Middle frontal gyrus (tissue), 1 donor: Measurements from ENCODE around the gene CCIN.

ENCODE experiments used
- DNase-seq: peaks from one replicate; pipeline ENCODE4 v3.0.0-alpha.2; 2015; ENCODE audit warnings: low spot score; ENCODE audit errors: extremely low spot score

Gene CCIN

DNA sequence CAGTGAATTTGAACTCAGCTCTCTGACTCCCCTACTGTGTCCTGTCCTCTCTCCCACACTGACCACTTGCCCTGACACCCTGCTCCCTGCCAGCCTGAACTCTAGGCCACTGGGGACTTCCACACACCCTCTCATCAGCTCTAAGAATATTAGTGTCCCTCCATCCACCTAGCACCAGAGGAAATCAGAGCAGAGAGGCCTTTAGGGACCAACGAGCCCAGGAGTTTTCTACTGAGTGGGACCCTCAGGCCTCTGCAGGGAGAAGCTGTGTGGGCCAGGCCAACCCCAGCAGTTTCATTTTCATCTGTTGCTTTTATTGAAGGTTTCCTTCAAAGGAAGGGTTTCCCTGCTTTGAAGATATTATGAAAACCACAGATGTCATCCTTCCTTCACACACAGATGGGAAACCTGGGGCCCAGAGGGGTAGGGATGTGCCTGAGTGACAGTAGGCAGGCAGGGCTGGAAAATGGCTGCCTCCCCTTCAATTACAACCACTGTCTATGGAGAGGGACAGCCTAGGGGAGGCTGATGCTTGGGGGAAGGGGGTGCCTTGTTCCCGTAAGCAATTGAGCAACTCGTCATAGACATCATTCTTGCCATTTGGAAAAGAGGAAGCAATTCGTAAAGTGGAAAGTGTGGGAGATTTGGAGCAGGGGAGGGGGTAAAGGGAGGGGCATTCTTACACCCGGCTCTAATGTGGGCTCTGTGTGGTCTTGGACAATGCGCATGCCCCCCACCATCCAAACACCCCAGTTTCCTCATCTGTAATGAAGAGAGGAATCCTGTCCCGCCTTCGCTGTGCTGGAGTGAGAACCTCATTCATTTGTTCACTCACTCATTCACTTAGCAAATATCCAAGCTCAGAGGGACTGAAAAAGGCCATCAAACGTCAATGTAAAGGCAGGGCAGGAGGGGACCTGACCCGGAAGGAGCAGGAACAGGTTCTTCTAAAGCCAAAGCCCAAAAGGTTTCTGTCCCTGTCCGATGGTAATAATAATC lies 28.8 kb upstream of the CCIN start:
- DNase-seq = no peak

DNA sequence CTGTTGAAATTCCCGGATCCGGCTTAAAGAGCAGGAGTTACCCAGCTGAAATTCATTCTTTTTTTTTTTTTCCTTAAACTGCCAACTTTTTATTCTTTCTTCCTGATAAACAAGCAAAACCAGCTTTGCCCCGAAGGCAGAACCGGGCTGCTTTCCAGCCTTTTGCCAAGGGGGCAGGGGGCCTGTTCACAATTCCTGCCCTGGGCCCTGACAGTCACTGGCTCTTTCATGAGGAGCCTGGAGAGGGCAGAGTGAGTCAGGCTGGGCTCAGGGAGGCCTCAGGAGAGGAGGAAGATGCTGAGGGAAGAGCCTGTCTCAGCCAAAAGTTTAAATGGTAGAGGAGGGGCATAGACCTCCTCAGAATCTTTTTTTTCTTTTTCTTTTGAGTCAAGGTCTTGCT lies 27.9 kb upstream of the CCIN start:
- no peak for DNase-seq

DNA sequence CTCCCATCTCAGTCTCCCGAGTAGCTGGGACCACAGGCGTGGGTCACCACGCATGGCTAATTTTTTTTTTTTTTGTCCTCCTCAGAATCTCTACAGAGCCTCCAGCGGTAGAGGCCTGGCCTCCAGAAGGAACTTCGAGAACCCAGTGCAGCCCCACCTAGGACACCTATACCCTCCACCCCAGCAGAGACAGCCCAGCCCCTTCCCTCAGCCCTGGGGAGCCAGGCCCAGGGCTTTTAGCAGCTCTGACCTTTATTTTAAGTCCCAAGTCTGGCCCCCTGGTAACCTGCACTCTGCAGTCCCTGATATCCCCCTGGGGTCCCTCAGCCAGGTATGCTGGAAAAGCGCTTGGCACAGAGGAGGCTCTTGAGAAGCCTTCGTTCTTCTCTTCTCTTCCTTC lies 27.4 kb upstream of the CCIN start:
- DNase-seq = no peak

DNA sequence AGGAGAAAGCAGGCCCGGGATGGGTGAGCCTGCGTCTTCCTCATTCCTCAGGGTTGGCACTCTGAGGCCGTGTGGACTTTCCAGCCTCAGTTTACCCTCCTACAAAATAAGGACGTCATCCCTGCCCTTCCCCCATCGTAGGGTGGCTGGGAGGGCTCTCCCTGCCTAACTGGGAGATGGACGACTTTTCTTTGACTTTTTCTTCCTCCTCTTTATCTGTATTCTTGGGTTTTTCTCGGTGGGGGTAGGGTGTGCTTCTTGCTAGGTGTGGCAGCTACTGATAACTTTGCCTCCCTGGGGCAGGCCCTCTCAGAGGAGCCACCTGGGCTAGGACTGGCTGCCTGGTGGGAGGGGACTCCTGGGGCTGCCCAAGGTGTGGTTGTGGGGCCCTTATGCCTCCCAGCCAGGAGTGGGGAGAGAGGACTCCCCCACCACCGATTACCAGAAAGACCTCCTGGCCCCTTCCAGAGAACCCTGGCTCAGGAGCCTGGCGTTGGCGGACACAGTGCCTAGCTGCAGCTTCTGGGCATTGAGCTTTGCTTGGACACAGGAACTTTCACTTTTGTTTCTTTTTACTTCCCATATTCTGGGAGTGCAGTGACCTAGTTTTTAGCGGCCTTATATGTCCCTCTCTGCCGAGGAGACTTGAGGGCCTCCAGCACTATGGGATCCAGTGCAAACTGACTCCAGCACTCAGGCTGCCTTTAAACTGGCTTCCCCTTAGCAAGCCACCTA lies 26.5 kb upstream of the CCIN start:
- DNase-seq = no peak

DNA sequence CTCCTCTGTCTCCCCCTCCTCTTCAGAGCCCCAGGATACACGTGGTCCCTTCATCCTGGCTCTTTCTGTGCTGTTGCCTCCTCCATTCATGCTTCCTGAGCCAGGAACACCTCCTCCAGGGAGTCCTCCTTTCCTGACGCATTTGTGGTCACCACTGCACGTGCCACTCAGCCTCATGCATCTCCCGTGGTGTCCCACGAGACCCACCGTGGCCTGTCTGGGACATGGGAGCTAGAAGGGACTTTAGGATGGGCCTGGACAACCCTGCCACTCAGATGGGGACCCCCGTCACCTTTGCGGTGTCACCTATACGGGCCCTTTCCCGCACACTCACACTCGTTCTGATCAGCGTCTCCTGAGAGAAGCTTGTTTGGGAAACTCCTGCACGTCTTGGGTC lies 25.9 kb upstream of the CCIN start:
- no peak for DNase-seq

DNA sequence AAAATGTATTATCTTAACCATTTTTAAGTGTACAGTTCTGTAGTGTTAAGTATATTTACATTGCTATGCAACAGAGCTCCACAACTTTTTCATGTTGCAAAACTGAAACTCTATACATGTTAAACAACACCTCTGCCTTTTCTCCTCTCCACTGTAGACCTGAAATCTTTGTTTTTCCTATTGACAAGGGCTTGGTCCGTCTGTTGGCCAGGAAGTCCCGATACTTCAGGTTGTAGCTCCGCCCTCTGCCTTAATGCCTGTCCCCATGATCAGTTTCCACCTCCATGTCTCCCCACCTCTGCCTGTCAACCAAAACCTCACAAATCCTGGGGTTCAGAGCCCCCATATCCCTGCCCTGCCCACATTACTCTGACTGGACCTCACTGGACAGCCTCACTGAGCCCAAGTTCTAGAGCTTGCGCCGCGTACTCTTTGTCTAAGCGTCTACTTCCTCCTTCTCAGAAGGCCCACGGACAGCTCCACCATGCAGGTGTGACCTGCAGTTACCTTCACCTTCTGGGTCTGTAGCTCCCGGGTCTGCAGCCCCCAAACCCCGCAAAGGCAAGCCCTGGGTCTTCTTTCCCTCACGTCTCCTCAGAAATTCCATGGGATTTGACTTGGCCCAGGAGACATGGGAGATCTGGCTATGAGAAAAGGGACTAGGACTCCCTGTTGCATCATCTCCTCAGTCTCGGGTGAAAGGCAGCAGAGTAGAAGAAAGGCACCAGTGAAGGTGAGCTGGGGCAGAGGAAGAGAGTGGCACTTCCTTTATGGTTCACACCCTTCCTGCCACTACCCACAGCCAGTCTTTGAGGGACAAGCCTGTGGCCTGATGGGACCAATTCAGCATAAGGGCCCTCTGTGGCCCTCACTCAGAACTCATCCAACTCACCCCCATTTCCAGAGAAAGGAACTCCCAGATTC lies 24.6 kb upstream of the CCIN start:
- no peak for DNase-seq

DNA sequence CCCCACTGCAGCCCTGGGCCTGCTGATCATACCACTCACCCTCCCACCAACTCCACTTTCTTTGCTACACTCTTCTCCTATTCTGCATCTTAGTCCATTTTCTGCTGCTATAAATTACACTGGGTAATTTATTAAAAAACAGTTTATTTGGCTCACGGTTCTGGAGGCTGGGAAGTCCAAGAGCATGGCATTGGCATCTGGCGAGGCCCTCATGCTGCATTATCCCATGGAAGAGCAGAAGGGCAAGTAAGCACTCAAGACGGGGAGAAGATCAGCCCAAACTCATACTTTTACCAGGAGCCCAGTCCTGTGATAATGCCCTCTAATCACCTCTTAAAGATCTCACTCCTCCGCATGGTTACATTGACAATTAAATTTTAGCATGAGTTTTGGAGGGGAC lies 23.2 kb upstream of the CCIN start:
- DNase-seq = no peak

DNA sequence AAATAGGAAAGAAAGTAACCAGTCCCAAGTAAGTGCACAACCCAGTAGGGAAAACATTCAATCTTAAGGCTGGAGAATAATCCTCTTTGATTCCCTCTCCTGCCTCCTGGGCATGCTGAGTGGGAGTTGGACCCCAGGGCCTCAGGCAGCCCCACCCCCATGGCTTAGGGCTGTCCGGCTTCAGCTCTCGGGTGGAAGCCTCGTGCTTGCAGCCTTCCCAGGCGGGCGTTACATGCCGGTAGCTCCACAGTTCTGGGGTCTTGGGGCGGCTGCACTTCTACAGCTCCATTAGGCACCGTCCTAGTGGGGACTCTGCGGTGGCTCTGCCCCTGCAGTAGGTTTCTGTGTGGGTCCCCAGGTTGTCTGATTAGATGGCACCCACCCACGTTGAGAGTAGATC lies 22.5 kb upstream of the CCIN start:
- no peak for DNase-seq

DNA sequence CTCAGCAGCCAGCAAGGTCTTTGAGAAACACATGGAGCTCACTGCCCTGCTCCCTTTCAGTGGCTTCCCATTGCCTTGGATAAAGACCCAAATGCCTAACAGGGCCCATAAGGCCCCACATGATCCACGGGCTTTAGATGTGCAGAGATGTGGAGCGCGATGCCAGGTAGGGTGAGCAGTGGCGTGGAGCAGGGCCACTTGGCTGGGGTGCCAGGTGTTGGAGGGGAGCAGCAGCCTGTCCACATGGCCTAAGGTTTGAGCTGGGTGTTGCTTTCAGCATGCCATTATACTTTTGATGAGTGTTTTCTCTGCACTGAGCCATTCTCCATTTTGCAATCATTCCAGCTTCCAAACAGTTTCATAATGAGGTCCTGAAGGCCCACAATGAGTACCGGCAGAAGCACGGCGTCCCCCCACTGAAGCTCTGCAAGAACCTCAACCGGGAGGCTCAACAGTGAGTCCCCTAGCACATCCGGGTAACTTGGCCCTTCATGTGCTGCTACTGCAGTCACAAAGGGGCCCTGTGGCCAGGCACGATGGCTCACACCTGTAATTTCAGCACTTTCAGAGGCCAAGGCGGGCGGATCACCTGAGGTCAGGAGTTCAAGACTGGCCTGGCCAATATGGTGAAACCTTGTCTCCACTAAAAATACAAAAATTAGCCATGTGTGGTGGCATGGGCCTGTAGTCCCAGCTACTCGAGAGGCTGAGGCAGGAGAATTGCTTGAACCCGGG lies 21.6 kb upstream of the CCIN start:
- DNase-seq = no peak

DNA sequence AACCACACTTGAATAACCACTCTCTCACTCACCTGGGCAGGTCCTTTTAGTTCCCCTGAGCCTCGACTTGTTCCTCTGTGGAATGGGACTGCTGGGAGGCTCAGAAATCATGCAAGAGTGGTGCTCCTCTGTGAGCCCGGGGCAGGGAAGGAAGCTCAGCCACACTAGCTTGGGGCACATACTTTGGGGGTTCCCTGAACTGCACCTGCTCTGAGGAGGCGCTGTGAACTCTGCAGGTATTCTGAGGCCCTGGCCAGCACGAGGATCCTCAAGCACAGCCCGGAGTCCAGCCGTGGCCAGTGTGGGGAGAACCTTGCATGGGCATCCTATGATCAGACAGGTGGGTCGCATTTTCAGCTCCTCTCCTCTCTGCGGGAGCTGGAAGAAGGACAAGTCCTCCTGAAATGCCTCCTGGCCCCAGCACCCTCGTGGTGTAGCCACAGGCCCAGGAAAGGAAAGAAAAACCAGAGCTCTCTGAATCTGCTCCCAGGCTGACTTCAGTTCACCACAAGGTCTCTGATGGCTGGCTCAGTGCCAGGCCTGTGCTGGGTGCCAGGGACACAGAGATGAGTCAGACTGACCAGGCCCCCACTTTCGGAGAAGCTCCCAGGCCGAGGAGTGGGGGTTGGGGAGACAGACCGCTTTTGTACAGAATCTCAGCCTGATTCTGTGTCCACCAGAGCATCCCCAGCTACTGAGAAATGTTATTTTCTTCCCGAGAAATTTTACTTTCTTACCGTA lies 20.7 kb upstream of the CCIN start:
- peak; percentile 80 for DNase-seq

DNA sequence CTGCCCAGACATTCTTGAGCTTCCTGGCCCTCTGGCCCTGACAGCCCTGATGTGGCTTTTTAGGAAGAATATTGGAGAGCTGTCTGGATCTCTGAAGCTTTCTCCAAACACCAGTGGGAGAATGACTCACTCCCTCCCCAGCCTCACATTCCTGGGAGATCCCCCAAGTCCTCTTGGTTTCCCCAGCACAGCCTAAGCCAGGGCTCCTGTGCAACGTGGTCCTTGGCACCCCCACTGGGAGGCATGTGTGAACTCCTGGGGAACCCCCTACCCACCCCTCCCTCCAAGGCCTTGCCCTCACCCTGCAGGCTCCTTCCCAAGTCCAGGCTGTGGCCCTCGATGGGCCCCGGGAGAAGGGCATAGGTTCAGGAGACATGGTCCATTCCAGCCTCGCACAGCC lies 20.0 kb upstream of the CCIN start:
- no peak for DNase-seq

DNA sequence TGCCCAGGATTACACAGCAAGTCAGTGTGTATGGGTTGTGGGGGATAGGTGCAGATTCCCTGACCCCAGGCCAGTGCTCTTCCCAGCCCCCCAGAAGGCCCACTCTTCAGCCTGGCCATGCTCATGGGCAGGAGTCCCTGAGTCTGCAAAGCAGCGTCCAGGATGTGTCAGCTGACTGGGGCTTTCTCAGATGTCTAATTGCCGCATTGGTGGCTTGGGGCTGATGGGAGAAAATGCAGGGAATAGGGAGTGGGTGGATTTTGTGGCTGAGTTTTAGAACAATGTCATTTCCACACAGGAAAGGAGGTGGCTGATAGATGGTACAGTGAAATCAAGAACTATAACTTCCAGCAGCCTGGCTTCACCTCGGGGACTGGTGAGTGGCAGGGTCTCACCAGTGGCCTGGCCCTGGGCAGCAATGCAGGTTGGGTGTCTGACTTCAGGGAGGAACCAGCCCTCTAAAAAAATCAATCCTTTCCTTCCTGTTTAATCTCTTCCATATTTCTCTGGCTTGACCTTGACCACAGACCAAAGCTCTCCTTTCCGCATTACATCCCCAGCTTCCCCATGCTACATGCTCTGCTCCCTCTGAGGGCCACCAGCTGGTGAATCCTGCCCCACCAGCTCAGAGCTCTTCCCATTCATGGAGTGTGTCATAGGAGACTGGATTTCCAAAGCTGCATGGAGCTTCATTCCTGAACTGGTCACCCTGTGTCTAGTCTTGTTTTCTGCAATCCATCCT lies 18.4 kb upstream of the CCIN start:
- DNase-seq = no peak

DNA sequence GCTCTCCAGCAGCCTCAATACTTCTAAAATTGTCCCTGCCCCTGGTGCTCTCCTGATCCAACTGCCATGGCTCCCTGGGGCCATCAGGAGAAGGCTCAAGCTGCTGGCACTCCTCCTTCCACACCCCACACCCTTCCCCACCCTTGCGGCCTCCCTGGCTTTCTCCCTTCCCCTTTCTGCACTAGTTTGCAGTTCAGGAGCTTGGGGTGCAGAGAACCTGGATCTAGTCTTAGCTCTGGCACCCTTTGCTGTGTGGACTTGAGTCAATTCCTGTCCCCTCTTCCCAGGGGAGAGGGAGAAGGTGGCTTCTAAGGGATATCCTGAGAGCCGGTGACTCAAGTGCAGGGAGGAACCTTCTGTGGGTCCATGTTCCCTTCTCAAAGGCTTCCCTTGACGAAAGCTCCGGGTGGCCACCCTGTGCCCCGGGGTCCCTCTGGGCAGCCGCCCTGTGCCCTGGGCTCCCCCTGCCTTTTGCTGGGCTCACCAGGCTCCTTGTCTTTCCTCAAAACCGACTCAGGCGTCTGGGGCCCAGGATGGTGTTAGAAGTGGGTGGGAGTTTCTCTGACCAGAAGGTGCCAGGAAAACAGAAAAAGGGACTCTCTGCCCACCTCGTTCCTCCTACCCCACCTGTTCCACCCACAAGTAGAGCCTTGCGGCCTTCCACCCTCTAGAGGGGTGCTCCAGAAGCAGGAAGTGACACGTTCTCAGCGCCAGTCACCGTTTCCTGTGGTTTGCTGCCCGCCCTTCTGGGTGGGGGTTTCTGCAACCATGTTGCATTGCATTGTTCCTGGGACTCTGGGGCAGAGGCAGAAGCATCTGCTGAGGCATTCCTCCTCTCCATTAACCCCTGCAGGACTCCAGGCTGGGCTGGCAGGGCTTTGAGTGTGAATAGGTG lies 17.6 kb upstream of the CCIN start:
- DNase-seq = no peak

DNA sequence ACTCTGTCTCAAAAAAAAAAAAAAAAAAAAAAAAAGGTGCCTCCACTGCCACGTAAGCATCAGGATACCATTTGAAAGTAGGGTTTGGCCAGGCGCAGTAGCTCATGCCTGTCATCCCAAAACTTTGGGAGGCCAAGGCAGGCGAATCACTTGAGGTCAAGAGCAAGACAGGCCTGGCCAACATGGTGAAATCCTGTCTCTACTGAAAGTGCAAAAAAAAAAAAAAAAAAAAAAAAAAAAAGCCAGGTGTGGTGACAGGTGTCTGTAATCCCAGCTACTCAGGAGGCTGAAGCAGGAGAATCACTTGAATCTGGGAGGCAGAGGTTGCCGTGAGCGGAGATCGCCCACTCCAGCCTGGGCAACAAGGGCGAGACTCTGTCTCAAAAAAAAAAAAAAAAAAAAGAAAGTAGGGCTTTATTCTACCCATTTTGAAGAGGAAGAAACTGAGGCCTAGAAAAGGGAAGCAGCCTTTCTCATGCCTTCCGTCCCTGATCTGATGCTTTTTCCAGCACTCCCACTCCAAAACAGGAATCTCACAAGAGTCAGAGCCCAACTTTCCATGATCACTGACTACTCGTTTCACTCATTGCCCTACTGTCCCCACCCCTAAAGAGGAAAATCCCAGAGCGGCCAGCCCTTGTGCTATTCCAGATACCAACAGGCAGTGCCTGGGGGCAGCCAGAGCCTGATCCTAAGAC lies 16.3 kb upstream of the CCIN start:
- no peak for DNase-seq

DNA sequence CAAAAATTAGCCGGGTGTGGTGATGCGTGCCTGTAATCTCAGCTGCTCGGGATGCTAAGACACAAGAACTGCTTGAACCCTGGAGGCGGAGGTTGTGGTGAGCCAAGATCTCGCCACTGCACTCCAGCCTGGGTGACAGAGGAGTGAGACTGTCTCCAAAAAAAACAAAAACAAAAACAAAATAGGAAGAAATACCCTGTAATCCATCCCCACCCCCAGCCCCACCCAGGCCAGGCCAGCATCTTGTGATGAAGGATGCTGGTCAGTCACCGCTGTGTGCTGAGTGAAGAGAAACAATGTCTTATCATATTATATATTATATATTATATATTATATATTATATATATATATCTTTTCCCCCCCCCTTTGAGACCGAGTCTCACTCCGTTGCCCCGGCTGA lies 15.4 kb upstream of the CCIN start:
- DNase-seq = no peak

DNA sequence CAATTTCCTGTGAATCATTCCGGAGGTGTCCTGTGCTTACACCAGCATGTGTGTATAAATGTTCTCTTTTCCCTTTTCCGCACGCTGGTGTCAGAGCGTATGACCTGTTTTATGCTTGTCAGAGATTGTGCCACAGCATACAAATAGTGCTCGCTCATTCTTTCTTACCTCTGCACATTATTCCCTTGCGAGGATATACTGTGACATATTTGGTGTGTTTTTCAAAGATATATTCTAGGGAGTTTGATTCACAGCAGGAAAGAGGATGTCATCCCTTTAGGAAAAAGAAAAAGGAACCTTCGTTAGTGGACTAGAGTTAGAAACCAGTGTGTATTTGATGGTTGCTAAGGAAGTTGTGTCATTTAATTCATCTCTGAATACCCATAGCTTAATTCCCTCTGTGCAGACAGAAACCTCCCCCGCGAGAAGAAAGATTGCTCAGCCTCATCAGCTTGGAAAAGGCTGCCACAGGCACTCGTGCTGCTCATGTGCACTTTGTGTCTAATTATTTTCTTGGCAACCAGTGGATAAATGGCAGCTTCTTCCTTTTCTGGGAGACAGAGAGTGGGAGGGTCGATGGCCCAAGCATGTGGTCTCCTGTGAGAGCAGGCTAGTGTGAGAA lies 14.7 kb upstream of the CCIN start:
- no peak for DNase-seq

DNA sequence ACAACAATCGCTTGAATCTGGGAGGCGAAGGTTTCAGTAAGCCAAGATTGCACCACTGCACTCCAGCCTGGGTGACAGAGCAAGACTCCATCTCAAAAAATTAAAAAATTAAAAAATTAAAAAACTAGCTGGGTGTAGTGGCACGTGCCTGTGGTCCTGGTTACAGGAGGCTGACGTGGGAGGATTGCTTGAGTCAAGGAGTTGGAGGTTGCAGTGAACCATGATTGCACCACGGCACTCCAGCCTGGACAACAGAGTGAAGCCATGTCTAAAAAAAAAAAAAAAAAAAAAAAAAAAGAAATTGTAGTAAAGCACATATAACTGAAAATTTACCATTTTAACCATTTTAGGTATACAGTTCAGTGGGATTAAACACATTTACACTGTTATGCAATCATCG lies 13.1 kb upstream of the CCIN start:
- DNase-seq = no peak
